Thoracic aorta (tissue), 2 donors: ENCODE measurements around the gene TRAF6. TPM values are rescaled to one million over a fixed set of nuclear protein-coding genes. Genes with fewer than 3 reads are reported as not detected.
"Not testable (repeated sequence)": the region's sequence is repeated elsewhere in the genome, so short reads cannot be mapped to it uniquely, and the experiment has no call there.

Experiments used
- ATAC-seq: fragments of 150-250 bp; one replicate; pipeline ENCODE4 v1.8.0; 2017; ENCODE audit warnings: low read depth; ENCODE audit not compliant: insufficient number of reproducible peaks, low FRiP score
- DNase-seq: peaks from one replicate; pipeline ENCODE4 v3.0.0-alpha.2; 2020; ENCODE audit warnings: low spot score
- H3K27ac ChIP-seq, 2 donors: fragments of 200-600 bp; sonication (generic); 1 replicate in 1 of 2; 2 replicates in 1 of 2; pipeline ENCODE4 v1.5.1; 2016; ENCODE audit warnings: mild to moderate bottlenecking in 2 of 2, moderate library complexity in 2 of 2
- H3K27me3 ChIP-seq: fragments of 200-600 bp; sonication (generic); replicated peaks from 2 replicates; pipeline ENCODE4 v1.6.0; 2016; ENCODE audit warnings: mild to moderate bottlenecking; ENCODE audit not compliant: insufficient read depth
- H3K36me3 ChIP-seq: fragments of 200-600 bp; sonication (generic); one replicate; pipeline ENCODE4 v1.5.1; 2016
- H3K4me1 ChIP-seq, 2 donors: fragments of 200-600 bp; sonication (generic); 1 replicate in 1 of 2; 2 replicates in 1 of 2; pipeline versions ENCODE4 v1.5.1 to v1.6.0; 2016; ENCODE audit warnings: low read depth in 2 of 2, mild to moderate bottlenecking in 1 of 2; ENCODE audit not compliant: control insufficient read depth in 1 of 2
- H3K4me3 ChIP-seq: fragments of 200-600 bp; sonication (generic); 2 replicates; pipeline ENCODE4 v1.5.1; 2016; ENCODE audit warnings: mild to moderate bottlenecking
- H3K9me3 ChIP-seq: fragments of 200-600 bp; sonication (generic); 2 replicates; pipeline ENCODE4 v1.5.1; 2016
- total RNA-seq, 2 donors: library from RNA; depleted of rRNA; stranded (reverse); fragments of >200 nt; gene quantifications; one replicate each; pipeline versions ENCODE4 v1.1.0 to v1.2.3, GENCODE V29; 2016
- TF ChIP-seq, protein P1 (sequence below): fragments of 200-600 bp; sonication (generic); IDR thresholded peaks from one replicate; pipeline ENCODE4 v1.5.1; 2019; ENCODE audit warnings: antibody characterized with exemption

Gene TRAF6
- total RNA-seq, 2 donors from 2014 or later = 18.0 to 18.3 TPM

GRCh38 chr11:36512016-36512415 is 1.9 kb upstream of the TRAF6 start:
- no peaks in the 10 kb centered on the region for H3K36me3 ChIP-seq
- H3K4me3 ChIP-seq = no peak overlapping the region
- TF ChIP-seq, protein P1, sequence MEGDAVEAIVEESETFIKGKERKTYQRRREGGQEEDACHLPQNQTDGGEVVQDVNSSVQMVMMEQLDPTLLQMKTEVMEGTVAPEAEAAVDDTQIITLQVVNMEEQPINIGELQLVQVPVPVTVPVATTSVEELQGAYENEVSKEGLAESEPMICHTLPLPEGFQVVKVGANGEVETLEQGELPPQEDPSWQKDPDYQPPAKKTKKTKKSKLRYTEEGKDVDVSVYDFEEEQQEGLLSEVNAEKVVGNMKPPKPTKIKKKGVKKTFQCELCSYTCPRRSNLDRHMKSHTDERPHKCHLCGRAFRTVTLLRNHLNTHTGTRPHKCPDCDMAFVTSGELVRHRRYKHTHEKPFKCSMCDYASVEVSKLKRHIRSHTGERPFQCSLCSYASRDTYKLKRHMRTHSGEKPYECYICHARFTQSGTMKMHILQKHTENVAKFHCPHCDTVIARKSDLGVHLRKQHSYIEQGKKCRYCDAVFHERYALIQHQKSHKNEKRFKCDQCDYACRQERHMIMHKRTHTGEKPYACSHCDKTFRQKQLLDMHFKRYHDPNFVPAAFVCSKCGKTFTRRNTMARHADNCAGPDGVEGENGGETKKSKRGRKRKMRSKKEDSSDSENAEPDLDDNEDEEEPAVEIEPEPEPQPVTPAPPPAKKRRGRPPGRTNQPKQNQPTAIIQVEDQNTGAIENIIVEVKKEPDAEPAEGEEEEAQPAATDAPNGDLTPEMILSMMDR = no peak
- no peaks in the 10 kb centered on the region for H3K9me3 ChIP-seq
- H3K27me3 ChIP-seq = no peaks in the 10 kb centered on the region
- DNase-seq (no peak), ATAC-seq (no peak)
- no peak overlapping the region for H3K27ac ChIP-seq
- peaks cover 0 to 15% of the 10 kb centered on the region in 2 donors for H3K4me1 ChIP-seq

GRCh38 chr11:36511062-36511461 is 990 bp upstream of the TRAF6 start:
- DNase-seq, H3K27me3 ChIP-seq, H3K27ac ChIP-seq, H3K36me3 ChIP-seq, H3K9me3 ChIP-seq, ATAC-seq: not testable (repeated sequence)
- peak overlapping the region; percentile 80 for H3K4me3 ChIP-seq
- peaks cover 4 to 15% of the 10 kb centered on the region in 2 donors for H3K4me1 ChIP-seq

DNA sequence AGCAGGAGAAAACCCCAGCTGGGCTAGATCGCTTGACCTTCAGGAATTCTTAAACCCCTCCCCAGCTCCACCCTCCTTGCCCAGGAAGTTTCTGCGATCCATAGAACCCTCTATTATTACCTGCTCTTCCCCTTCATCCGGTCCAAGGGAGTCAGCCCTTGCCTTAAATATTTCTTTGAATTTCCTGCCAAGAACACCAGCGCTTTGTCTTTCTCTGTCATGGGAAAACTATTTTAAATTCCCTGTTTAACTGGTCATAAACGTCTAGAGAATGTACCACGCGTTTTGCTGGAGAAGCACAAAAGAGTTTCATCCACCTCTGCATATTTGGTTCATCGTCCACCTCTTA is 496 bp upstream of the TRAF6 start:
- Histone ChIP-seq H3K36me3 (no peaks in the 10 kb centered on the region), H3K4me3 (peak overlapping the region; percentile 80), H3K27ac (peak overlapping the region; percentile 84), H3K27me3 (no peaks in the 10 kb centered on the region), H3K4me1 (peaks cover 4 to 15% of the 10 kb centered on the region in 2 donors), H3K9me3 (no peaks in the 10 kb centered on the region)
- TF ChIP-seq, protein P1 = no peak
- DNase-seq (no peak), ATAC-seq (peak; percentile 17)

GRCh38 chr11:36509201-36509639 is 852 bp downstream of the TRAF6 start:
- Histone ChIP-seq H3K36me3 (no peaks in the 10 kb centered on the region), H3K4me3 (peak overlapping the region; percentile 80), H3K9me3 (no peaks in the 10 kb centered on the region), H3K27me3 (no peaks in the 10 kb centered on the region), H3K27ac (peak overlapping the region; percentile 84), H3K4me1 (peaks cover 4 to 15% of the 10 kb centered on the region in 2 donors)
- TF ChIP-seq, protein P1 = no peak
- ATAC-seq = no peak
- no peak for DNase-seq

- DNase-seq (no peak), ATAC-seq (no peak)
- H3K4me3 ChIP-seq = peak overlapping the region; percentile 80
- no peaks in the 10 kb centered on the region for H3K36me3 ChIP-seq
- no peaks in the 10 kb centered on the region for H3K9me3 ChIP-seq
- no peaks in the 10 kb centered on the region for H3K27me3 ChIP-seq
- TF ChIP-seq, protein P1 = no peak
- peaks cover 4 to 15% of the 10 kb centered on the region in 2 donors for H3K4me1 ChIP-seq
- H3K27ac ChIP-seq = peak overlapping the region; percentile 84
Observed at GRCh38 chr11:36508743-36509142, 1.3 kb downstream of the TRAF6 start.

DNA sequence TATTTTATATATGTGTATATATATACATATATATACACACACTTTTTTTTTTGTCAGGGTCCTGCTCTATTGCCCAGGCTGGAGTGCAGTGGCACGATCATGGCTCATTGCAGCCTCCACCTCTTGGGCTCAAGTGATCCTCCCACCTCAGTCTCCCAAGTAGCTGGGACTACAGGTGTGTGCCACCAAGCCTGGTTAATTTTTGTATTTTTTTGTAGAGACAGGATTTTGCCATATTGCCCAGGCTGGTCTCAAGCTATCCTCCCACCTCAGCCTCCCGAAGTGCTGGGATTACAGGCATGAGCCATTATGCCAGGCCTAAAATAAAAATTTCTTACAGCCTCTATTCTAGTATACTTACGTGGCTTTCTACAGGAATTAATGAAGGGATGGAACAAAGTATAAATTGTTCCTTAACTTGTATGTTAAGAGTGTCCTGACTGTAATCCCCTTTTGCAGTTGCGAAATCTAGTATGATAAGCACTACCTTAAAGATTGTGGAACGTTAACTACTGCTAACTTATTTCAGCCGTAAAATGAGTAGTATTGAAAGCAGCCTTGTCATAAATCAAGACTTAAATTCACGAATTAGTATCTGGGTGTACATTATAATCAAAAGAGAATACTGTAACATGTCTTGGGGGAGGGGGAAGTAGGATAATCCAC is 2.1 kb downstream of the TRAF6 start:
- Histone ChIP-seq H3K27me3 (no peaks in the 10 kb centered on the region), H3K27ac (peak overlapping the region in 1 of 2 donors; percentile 84), H3K36me3 (no peaks in the 10 kb centered on the region), H3K9me3 (no peaks in the 10 kb centered on the region), H3K4me3 (peak overlapping the region; percentile 80), H3K4me1 (peaks cover 10 to 22% of the 10 kb centered on the region in 2 donors)
- ATAC-seq = no peak
- TF ChIP-seq, protein P1 = no peak
- no peak for DNase-seq
